BJ (cell line): Measurements from ENCODE around the gene ALMS1. TPM values are rescaled to one million over a fixed set of nuclear protein-coding genes. Genes with fewer than 3 reads are reported as not detected.
"Not testable (repeated sequence)": the region's sequence is repeated elsewhere in the genome, so short reads cannot be mapped to it uniquely, and the experiment has no call there.

Experiments
- CTCF ChIA-PET: fragments of 350-600 bp; formaldehyde crosslinking; extraction: SDS; loops from one replicate; lab custom pipeline; 2021; ENCODE audit warnings: antibody characterized with exemption, inconsistent platforms; lab: Yijun Ruan, JAX
- POLR2A ChIA-PET: fragments of 300-600 bp; sonication (Branson Sonifier 250); formaldehyde crosslinking; extraction: SDS; loops from one replicate; lab custom pipeline; 2021; ENCODE audit warnings: antibody characterized with exemption; lab: Charles Lee
- DNase-seq: peaks from one replicate; pipeline ENCODE4 v3.0.0-alpha.2; 2011; ENCODE audit warnings: low read depth
- H3K27me3 ChIP-seq: 2 replicates; pipeline ENCODE4 v1.6.0; 2011; ENCODE audit warnings: low read length; ENCODE audit not compliant: control insufficient read depth, insufficient read depth
- H3K36me3 ChIP-seq: 2 replicates; pipeline ENCODE4 v1.5.1; 2011; ENCODE audit warnings: low read length; ENCODE audit not compliant: control insufficient read depth, insufficient read depth
- H3K4me3 ChIP-seq: 2 replicates; pipeline ENCODE4 v1.5.1; 2011; ENCODE audit warnings: low read depth, mild to moderate bottlenecking, control low read depth, low read length
- polyA plus RNA-seq: library from polyadenylated mRNA; depleted of rRNA; stranded (reverse); fragments of >200 nt; gene quantifications from 2 replicates; pipeline ENCODE4 v1.2.3, GENCODE V29; 2011
- TF ChIP-seq, protein P1 (sequence below): IDR thresholded peaks from 2 replicates; pipeline ENCODE4 v1.5.1; 2011; ENCODE audit warnings: low read depth, mild to moderate bottlenecking, control low read depth, inconsistent platforms, low read length, moderate library complexity; ENCODE audit not compliant: insufficient read depth

ALMS1 gene
- polyA plus RNA-seq, 1 experiment, result 10.3 TPM

GRCh38 chr2:73611193-73611592, 225.6 kb downstream of the ALMS1 start:
- DNase-seq, result no peak
- TF ChIP-seq, protein P1, sequence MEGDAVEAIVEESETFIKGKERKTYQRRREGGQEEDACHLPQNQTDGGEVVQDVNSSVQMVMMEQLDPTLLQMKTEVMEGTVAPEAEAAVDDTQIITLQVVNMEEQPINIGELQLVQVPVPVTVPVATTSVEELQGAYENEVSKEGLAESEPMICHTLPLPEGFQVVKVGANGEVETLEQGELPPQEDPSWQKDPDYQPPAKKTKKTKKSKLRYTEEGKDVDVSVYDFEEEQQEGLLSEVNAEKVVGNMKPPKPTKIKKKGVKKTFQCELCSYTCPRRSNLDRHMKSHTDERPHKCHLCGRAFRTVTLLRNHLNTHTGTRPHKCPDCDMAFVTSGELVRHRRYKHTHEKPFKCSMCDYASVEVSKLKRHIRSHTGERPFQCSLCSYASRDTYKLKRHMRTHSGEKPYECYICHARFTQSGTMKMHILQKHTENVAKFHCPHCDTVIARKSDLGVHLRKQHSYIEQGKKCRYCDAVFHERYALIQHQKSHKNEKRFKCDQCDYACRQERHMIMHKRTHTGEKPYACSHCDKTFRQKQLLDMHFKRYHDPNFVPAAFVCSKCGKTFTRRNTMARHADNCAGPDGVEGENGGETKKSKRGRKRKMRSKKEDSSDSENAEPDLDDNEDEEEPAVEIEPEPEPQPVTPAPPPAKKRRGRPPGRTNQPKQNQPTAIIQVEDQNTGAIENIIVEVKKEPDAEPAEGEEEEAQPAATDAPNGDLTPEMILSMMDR, result no peak
- ChIA-PET CTCF (no interaction called here), POLR2A (no interaction called here)
- 0 out of 2 replicates have a peak, but pooled peaks cover 2% of the 10 kb centered on the region for H3K36me3 ChIP-seq
- no peaks in the 10 kb centered on the region for H3K27me3 ChIP-seq
- no peak overlapping the region for H3K4me3 ChIP-seq

- Histone ChIP-seq H3K27me3 (no peaks in the 10 kb centered on the region), H3K36me3 (0 out of 2 replicates have a peak, but pooled peaks cover 2% of the 10 kb centered on the region), H3K4me3 (no peak overlapping the region)
- ChIA-PET CTCF (interaction anchor here (0.9 kb wide), 1 partner anchor 10 kb away, joined by 3 read pairs; no protein-coding TSS in a partner anchor), POLR2A (no interaction called here)
- no peak for DNase-seq
- TF ChIP-seq, protein P1, result no peak
Measured at GRCh38 chr2:73611867-73612266, 226.2 kb downstream of the ALMS1 start.

GRCh38 chr2:73614105-73614504, 228.5 kb downstream of the ALMS1 start:
- CTCF ChIA-PET, result no interaction called here

DNA sequence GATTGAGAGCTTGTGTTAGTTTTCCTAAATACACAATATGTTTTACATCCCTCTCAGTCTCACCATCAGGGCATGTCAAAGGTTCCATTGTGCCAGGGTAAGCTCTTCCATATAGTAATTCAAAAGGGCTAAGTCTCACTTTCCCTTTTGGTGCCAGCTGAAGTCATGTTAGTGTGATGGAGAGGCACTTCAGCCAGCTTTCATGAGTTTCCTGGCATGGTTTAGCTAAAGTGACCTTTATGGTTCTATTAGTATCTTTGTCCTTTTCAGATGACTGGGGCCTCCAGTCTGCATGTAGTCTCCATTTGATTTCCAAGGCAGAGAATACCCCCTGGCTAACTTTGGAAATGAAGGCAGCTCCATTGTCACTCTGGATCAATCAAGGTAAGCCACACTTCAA, 229.4 kb downstream of the ALMS1 start:
- ChIA-PET POLR2A (no interaction called here), CTCF (no interaction called here)
- Histone ChIP-seq H3K27me3 (no peaks in the 10 kb centered on the region), H3K36me3 (no peaks in the 10 kb centered on the region), H3K4me3 (no peak overlapping the region)
- DNase-seq, result no peak
- TF ChIP-seq, protein P1, result no peak

More at GRCh38 chr2:73614105-73614504, 228.5 kb downstream of the ALMS1 start:
- Histone ChIP-seq H3K36me3 (0 out of 2 replicates have a peak, but pooled peaks cover 2% of the 10 kb centered on the region), H3K4me3 (no peak overlapping the region), H3K27me3 (no peaks in the 10 kb centered on the region)
- DNase-seq, result no peak
- TF ChIP-seq, protein P1, result no peak
- POLR2A ChIA-PET, result no interaction called here

- CTCF ChIA-PET, DNase-seq, H3K36me3 ChIP-seq, H3K27me3 ChIP-seq, POLR2A ChIA-PET, H3K4me3 ChIP-seq: not testable (repeated sequence)
Measured at GRCh38 chr2:73619925-73620324, 234.3 kb downstream of the ALMS1 start.

DNA sequence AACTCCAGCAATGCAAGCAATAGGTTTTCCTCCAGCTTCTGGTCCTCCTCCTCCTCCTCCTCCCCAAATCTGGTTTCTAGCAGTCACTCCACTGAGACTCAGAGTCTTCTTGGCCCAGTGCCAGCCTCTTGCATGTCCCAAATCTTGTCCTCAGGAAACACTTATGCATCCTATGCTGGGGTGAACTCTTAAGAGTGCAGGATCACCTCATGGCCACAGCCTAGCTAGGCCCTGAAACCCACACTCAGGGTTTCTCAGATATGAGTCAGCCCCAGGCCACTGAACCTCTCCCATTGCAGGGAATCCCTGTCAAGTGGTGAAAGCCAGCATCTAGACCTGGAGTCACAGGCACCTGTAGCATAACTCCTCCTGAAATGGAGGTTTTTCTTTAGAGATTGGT, 238.4 kb downstream of the ALMS1 start:
- H3K27me3 ChIP-seq, H3K36me3 ChIP-seq, H3K4me3 ChIP-seq, DNase-seq, POLR2A ChIA-PET, CTCF ChIA-PET: not testable (repeated sequence)

GRCh38 chr2:73624625-73625024, 239.0 kb downstream of the ALMS1 start:
- POLR2A ChIA-PET, DNase-seq, H3K27me3 ChIP-seq, H3K4me3 ChIP-seq, CTCF ChIA-PET, H3K36me3 ChIP-seq: not testable (repeated sequence)

GRCh38 chr2:73626237-73626636, 240.6 kb downstream of the ALMS1 start:
- H3K27me3 ChIP-seq, POLR2A ChIA-PET, CTCF ChIA-PET, DNase-seq, H3K36me3 ChIP-seq, H3K4me3 ChIP-seq: not testable (repeated sequence)

DNA sequence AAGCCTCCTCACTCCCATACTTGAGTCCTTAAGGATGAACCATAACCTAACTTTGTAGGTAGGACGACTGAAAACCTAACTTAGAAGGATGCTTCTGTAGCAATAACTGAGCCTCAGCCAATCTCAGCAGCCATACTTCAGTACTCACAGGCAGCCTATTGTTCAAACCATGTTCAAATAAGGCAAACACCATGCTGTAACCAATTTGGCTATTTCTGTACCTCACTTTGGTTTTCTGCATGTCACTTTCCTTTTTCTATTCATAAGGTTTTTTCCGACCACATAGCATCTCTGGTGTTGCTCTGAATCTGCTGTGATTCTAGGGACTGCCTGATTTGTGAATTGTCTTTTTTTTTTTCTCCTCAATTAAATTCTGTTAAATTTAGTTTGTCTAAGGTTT, 242.9 kb downstream of the ALMS1 start:
- H3K27me3 ChIP-seq, DNase-seq, H3K4me3 ChIP-seq, H3K36me3 ChIP-seq, POLR2A ChIA-PET, CTCF ChIA-PET: not testable (repeated sequence)
